ENCODE results near the gene BEST4. TPM values are rescaled to one million over a fixed set of nuclear protein-coding genes. Genes with fewer than 3 reads are reported as not detected.
A peak's percentile ranks its signal among the peaks of the same experiment; 100 is the strongest.

The BEST4 gene
- total RNA-seq, 1 donor from 2014 or later = not detected

DNA sequence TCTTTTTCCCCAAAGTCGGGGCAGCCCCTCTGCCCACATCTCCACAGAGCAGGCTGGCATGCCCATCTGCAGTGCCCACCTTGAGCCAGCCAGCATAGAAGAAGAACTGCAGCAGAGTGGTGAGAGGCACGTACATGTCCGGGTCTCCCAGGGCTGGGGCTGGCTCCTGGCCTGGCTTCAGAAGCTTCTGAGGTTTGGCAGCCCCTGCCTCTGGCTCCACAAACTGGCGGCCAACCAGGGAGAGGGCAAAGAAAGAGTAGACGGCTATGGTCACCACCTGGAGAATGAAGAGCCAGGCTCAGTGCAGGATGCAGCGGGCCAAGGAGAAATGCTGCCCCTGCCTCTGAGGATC lies 3.0 kb downstream of the BEST4 start:
- H3K4me3 ChIP-seq = peak overlapping the region in 1 of 2 donors; percentile 70
- intact Hi-C loops (cut with DNase I) = loop anchor here (5.0 kb wide), 1 partner anchor 227 kb away; the partner anchor contains the start of genes HECTD3 and UROD
- H3K27ac ChIP-seq = no peak overlapping the region
- H3K27me3 ChIP-seq = no peaks in the 10 kb centered on the region
- H3K4me1 ChIP-seq = peaks cover 8 to 17% of the 10 kb centered on the region in 2 donors
- H3K9me3 ChIP-seq = no peaks in the 10 kb centered on the region
- DNase-seq (ENCODE audit: low spot score in 2 of 2) = no peak
- TF ChIP-seq, protein P1, sequence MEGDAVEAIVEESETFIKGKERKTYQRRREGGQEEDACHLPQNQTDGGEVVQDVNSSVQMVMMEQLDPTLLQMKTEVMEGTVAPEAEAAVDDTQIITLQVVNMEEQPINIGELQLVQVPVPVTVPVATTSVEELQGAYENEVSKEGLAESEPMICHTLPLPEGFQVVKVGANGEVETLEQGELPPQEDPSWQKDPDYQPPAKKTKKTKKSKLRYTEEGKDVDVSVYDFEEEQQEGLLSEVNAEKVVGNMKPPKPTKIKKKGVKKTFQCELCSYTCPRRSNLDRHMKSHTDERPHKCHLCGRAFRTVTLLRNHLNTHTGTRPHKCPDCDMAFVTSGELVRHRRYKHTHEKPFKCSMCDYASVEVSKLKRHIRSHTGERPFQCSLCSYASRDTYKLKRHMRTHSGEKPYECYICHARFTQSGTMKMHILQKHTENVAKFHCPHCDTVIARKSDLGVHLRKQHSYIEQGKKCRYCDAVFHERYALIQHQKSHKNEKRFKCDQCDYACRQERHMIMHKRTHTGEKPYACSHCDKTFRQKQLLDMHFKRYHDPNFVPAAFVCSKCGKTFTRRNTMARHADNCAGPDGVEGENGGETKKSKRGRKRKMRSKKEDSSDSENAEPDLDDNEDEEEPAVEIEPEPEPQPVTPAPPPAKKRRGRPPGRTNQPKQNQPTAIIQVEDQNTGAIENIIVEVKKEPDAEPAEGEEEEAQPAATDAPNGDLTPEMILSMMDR (IDR thresholded peaks at IDR 0.05) = no peak
- peaks cover 0 to 10% of the 10 kb centered on the region in 2 donors for H3K36me3 ChIP-seq

DNA sequence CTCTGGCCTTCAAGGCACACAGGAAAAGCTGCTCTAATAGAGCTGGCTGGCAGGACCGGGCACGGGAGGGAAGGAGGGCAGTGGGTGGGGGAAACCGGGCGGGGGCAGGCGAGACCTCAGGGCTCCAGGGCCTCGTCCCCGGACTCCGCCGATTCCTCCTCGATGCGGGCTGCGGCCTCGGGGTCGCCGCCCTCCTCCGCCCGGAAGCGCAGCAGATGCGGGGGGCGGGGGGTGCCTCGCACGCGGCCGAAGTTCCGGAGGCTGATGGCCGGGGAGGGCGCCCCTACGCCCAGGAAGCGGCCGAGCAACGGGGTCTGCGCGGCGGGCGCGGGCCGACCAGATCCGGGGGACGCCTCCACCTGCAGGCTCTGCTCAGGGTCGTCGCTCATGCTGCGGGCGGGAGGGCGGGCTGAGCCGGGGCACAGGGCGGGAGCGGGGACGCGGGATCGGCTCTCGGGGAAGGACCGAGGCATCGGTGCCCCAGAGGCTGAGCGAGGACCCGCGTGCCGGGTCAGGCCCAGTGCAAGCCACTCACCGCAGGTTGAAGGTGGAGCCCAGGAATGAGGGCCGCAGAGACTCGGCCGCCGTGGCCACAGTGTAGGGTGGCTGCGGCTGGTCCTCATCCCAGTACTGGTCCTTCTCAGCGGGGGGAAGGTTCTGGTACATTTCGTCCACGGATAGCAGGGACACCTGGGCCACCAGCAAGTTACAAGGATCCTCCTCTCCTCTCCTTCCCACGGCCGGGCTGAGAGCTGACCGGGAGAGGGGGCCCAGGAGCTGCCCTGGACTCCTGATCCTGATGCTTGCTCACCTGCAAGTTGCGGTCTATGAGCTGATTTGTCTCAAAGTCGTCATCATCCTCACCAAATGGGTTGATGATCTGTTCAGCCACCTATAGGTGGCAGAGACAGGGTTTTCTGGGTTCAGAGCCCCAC lies 3.6 kb downstream of the BEST4 start:
- Histone ChIP-seq H3K9me3 (no peaks in the 10 kb centered on the region), H3K27ac (peak overlapping the region; percentile 37 to 46), H3K4me3 (peak overlapping the region; percentile 62 to 70), H3K4me1 (peaks cover 8 to 17% of the 10 kb centered on the region in 2 donors), H3K27me3 (no peaks in the 10 kb centered on the region), H3K36me3 (peaks cover 0 to 15% of the 10 kb centered on the region in 2 donors)
- intact Hi-C loops (cut with DNase I) = loop anchor here (5.0 kb wide), 1 partner anchor 228 kb away; the partner anchor contains the start of genes HECTD3 and UROD
- TF ChIP-seq, protein P1 (IDR thresholded peaks at IDR 0.05) = peak in 1 of 3 experiments; percentile 11
- DNase-seq (ENCODE audit: low spot score in 2 of 2) = no peak

DNA sequence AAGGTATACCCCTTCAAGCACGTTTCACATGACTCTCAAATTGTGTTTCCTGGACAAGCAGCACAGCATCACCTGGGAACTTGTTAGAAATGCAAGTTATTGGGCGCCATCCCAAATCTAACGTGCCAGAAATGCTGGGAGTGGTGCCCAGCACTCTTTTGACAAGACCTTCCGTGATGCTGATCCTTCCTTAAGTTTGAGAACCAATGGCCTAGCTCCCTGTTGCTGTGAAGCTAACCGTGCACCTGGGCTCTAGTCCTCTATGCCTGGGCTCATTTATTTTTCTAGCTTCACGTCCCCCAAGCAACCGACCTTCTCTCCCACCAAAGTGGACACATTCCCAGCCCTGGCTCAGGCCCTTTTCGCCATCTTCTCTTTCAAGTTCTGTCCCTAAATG lies 4.3 kb downstream of the BEST4 start:
- TF ChIP-seq, protein P1 (IDR thresholded peaks at IDR 0.05) = no peak
- H3K4me3 ChIP-seq = peak overlapping the region; percentile 62 to 70
- H3K4me1 ChIP-seq = peaks cover 8 to 17% of the 10 kb centered on the region in 2 donors
- peak overlapping the region; percentile 37 to 46 for H3K27ac ChIP-seq
- no peaks in the 10 kb centered on the region for H3K27me3 ChIP-seq
- H3K36me3 ChIP-seq = peaks cover 3 to 19% of the 10 kb centered on the region in 2 donors
- no peaks in the 10 kb centered on the region for H3K9me3 ChIP-seq
- intact Hi-C loops (cut with DNase I) = no loop called here
- DNase-seq (ENCODE audit: low spot score in 2 of 2) = no peak

DNA sequence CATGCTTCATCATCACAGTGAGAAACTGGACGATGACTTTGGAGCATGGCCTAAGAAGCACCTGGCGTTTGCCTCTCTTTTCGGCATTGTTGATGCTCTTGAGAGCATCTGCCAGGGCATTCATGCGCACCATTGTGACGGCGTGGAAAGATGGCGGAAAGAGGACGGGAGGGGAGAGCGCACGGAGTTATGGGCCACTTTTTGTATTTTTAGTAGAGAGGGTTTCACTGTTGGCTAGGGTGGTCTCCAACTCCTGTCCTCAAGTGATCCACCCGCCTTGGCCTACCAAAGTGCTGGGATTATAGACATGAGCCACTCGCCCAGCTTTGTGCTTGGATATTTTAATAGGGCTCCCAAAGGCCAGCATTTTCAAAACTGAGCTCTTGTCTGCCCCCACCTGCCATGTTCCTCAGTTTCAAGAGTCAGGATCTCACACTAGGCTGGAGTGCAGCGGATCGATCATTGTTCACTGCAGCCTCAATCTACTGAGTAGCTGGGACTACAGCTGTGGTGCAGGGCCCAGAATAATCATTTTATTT lies 7.3 kb downstream of the BEST4 start:
- Histone ChIP-seq H3K36me3 (peaks cover 20 to 43% of the 10 kb centered on the region in 2 donors), H3K4me1 (peaks cover 5 to 20% of the 10 kb centered on the region in 2 donors), H3K4me3 (no peak overlapping the region), H3K27me3 (no peaks in the 10 kb centered on the region), H3K27ac (no peak overlapping the region), H3K9me3 (no peaks in the 10 kb centered on the region)
- TF ChIP-seq, protein P1 (IDR thresholded peaks at IDR 0.05) = no peak
- intact Hi-C loops (cut with DNase I) = no loop called here
- no peak for DNase-seq (ENCODE audit: low spot score in 2 of 2)

DNA sequence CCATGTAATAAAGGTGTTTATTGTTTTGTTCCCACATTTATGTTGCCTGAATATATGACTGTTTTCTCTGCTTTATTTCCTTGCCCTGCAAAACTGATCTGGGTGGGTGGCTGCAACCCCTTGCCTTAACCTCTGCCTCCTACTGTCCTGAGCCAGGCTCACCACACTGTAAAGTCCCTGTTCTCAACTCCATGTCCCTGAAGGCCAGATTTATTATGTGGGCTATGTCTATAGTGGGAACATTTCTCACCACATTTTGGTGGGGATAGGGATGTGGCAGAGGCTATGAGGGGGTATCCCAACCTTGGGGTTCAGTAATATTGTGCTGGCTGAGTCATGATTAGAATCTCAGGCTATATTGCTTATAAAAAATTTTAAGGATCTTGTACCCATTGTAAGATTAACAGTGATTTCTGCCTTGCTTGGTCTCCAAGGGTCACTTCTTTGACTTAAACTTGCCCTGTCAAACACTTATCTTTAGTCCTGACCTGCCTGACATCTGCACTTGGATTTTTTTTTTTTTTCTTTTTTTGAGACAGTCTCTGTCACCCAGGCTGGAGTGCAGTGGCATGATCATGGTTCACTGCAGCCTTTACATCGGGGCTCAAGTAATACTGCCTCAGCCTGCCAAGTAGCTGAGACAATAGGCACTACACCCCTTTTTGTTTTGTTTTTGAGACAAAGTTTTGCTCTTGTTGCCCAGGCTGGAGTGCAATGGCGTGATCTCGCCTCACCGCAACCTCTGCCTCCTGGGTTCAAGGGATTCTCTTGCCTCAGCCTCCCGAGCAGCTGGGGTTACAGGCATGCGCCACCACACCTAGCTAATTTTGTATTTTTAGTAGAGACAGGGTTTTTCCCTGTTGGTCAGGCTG lies 9.0 kb downstream of the BEST4 start:
- Histone ChIP-seq H3K4me3 (no peak overlapping the region), H3K4me1 (peaks cover 8 to 13% of the 10 kb centered on the region in 2 donors), H3K27ac (no peak overlapping the region), H3K9me3 (no peaks in the 10 kb centered on the region), H3K36me3 (peaks cover 20 to 43% of the 10 kb centered on the region in 2 donors), H3K27me3 (no peaks in the 10 kb centered on the region)
- intact Hi-C loops (cut with DNase I) = loop anchor here (5.0 kb wide), 1 partner anchor 523 kb away; no protein-coding TSS in a partner anchor
- no peak for DNase-seq (ENCODE audit: low spot score in 2 of 2)
- TF ChIP-seq, protein P1 (IDR thresholded peaks at IDR 0.05) = no peak
